Keratinocyte (primary cell): Measurements from ENCODE around the gene CYP19A1. TPM values are rescaled to one million over a fixed set of nuclear protein-coding genes. Genes with fewer than 3 reads are reported as not detected.

ENCODE experiments used
- DNase-seq: peaks from one replicate; pipeline ENCODE4 v3.0.0-alpha.2; 2011; ENCODE audit warnings: low read depth, missing footprints, low spot score
- FAIRE-seq: peaks from 2 replicates; lab custom pipeline; 2011; peaks lifted over from hg19 to GRCh38; lab: Jason Lieb, UNC
- H2AFZ ChIP-seq: 2 replicates; pipeline ENCODE4 v1.6.0; 2012; ENCODE audit warnings: low read length, control low read depth, inconsistent platforms; ENCODE audit not compliant: control insufficient read depth
- H3K27ac ChIP-seq: 2 replicates; pipeline ENCODE4 v1.5.1; 2011; ENCODE audit warnings: low read length; ENCODE audit not compliant: control insufficient read depth, insufficient read depth
- H3K27me3 ChIP-seq: 3 replicates; pipeline ENCODE4 v1.6.0; 2011; ENCODE audit warnings: low read length; ENCODE audit not compliant: control insufficient read depth, insufficient read depth; ENCODE audit errors: extremely low read depth
- H3K36me3 ChIP-seq, 2 experiments: 2 replicates in 1 of 2; 3 replicates in 1 of 2; pipeline ENCODE4 v1.5.1; 2011; ENCODE audit warnings: low read length in 2 of 2, mild to moderate bottlenecking in 1 of 2; ENCODE audit not compliant: control insufficient read depth in 2 of 2, insufficient read depth in 2 of 2; ENCODE audit errors: extremely low read depth in 1 of 2
- H3K4me1 ChIP-seq: 3 replicates; pipeline ENCODE4 v1.5.1; 2011; ENCODE audit warnings: low read length; ENCODE audit not compliant: control insufficient read depth, insufficient read depth; ENCODE audit errors: extremely low read depth
- H3K4me2 ChIP-seq: 3 replicates; pipeline ENCODE4 v1.6.0; 2011; ENCODE audit warnings: low read depth, low read length; ENCODE audit not compliant: control insufficient read depth, insufficient read depth; ENCODE audit errors: extremely low read depth
- H3K4me3 ChIP-seq, 3 experiments: fragments of 200-600 bp in 1 of 3; sonication (generic) in 1 of 3; 2 replicates in 2 of 3; 3 replicates in 1 of 3; pipeline ENCODE4 v1.5.1; 2011 to 2016; ENCODE audit warnings: low read length in 3 of 3, mild to moderate bottlenecking in 3 of 3, control low read depth in 2 of 3, inconsistent platforms in 1 of 3, low read depth in 1 of 3, mixed read lengths in 1 of 3, mixed run types in 1 of 3, moderate library complexity in 1 of 3; ENCODE audit not compliant: control insufficient read depth in 2 of 3, insufficient read depth in 2 of 3; ENCODE audit errors: extremely low read depth in 1 of 3
- H3K79me2 ChIP-seq: 2 replicates; pipeline ENCODE4 v1.6.0; 2012; ENCODE audit warnings: low read length; ENCODE audit not compliant: control insufficient read depth, insufficient read depth
- H3K9ac ChIP-seq: 3 replicates; pipeline ENCODE4 v1.6.0; 2011; ENCODE audit warnings: low read length; ENCODE audit not compliant: control insufficient read depth, insufficient read depth; ENCODE audit errors: extremely low read depth
- H3K9me1 ChIP-seq: 3 replicates; pipeline ENCODE4 v1.6.0; 2011; ENCODE audit warnings: low read length; ENCODE audit not compliant: control insufficient read depth, insufficient read depth; ENCODE audit errors: extremely low read depth
- H3K9me3 ChIP-seq: 2 replicates; pipeline ENCODE4 v1.5.1; 2012; ENCODE audit warnings: low read depth, low read length; ENCODE audit not compliant: control insufficient read depth
- H4K20me1 ChIP-seq: 3 replicates; pipeline ENCODE4 v1.6.0; 2011; ENCODE audit warnings: low read length; ENCODE audit not compliant: control insufficient read depth, insufficient read depth; ENCODE audit errors: extremely low read depth
- EZH2 ChIP-seq: IDR thresholded peaks from one replicate; pipeline ENCODE4 v1.6.1; 2012; ENCODE audit warnings: inconsistent platforms, mild to moderate bottlenecking, low read length, moderate library complexity
- dilution Hi-C: fragments of 300-500 bp; cut with MboI; formaldehyde crosslinking; loops from one replicate; pipeline ENCODE4 v1.7.0; 2020; ENCODE audit warnings: low sequenced_read_pairs; ENCODE audit not compliant: extremely low pct_ligation_motif_present
- polyA plus RNA-seq, 5 experiments: library from polyadenylated mRNA; depleted of rRNA in 3 of 5; stranded (reverse) in 3 of 5; stranded (forward) in 1 of 5; unstranded in 1 of 5; fragments of >200 nt; gene quantifications; 1 replicate in 1 of 5; 2 replicates in 3 of 5; 3 replicates in 1 of 5; pipeline versions ENCODE4 v1.2.1 to v1.2.3, GENCODE V29; 2011 to 2012; ENCODE audit warnings: missing spikeins in 2 of 5, low read depth in 1 of 5, low replicate concordance in 1 of 5
- TF ChIP-seq, protein P1 (sequence below), 3 experiments: IDR thresholded peaks in 1 of 3; conservative IDR thresholded peaks in 1 of 3; optimal IDR thresholded peaks in 1 of 3; 2 replicates in 2 of 3; 3 replicates in 1 of 3; pipeline versions ENCODE3 to v1.5.1; 2011; ENCODE audit warnings: low read length in 3 of 3, mild to moderate bottlenecking in 3 of 3, moderate library complexity in 2 of 3, control low read depth in 1 of 3, inconsistent platforms in 1 of 3; ENCODE audit not compliant: insufficient read depth in 2 of 3; ENCODE audit errors: extremely low read depth in 1 of 3

Gene CYP19A1
- polyA plus RNA-seq, 1 donor (not counting 4 experiments of a cell fraction or from before 2014, with no cell fraction given), result not detected

DNA sequence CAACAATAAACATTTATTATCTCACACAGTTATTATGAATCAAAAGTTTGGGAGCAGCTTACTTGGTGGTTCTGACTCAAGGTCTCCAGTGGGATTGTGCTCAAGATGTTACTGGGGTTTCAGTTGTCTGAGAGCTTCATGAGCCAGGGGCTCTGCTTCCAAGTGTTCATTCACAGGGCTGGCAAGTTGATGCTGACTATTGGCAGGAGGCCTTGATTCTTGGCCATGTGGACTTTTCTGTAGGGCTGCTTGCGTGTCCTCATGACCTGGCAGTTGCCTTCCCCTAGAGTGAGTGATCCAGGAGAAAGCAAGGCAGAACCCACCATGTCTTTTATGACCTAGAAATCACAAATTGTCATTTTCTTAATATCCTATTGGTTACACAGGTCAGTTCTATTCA is 156.5 kb downstream of the CYP19A1 start:
- no peak overlapping the region for H3K27ac ChIP-seq
- FAIRE-seq (no peak), DNase-seq (no peak)
- no peak for TF ChIP-seq EZH2
- TF ChIP-seq, protein P1, sequence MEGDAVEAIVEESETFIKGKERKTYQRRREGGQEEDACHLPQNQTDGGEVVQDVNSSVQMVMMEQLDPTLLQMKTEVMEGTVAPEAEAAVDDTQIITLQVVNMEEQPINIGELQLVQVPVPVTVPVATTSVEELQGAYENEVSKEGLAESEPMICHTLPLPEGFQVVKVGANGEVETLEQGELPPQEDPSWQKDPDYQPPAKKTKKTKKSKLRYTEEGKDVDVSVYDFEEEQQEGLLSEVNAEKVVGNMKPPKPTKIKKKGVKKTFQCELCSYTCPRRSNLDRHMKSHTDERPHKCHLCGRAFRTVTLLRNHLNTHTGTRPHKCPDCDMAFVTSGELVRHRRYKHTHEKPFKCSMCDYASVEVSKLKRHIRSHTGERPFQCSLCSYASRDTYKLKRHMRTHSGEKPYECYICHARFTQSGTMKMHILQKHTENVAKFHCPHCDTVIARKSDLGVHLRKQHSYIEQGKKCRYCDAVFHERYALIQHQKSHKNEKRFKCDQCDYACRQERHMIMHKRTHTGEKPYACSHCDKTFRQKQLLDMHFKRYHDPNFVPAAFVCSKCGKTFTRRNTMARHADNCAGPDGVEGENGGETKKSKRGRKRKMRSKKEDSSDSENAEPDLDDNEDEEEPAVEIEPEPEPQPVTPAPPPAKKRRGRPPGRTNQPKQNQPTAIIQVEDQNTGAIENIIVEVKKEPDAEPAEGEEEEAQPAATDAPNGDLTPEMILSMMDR (optimal IDR thresholded peaks at IDR 0.05 in 1 of 3, IDR thresholded peaks at IDR 0.05 in 1 of 3, conservative IDR thresholded peaks at IDR 0.05 in 1 of 3; ENCODE audit: extremely low read depth in 1 of 3, insufficient read depth in 2 of 3, low read length in 3 of 3), result no peak
- no peaks in the 10 kb centered on the region for H4K20me1 ChIP-seq
- H3K27me3 ChIP-seq, result peaks cover 5% of the 10 kb centered on the region
- H3K9me1 ChIP-seq, result no peaks in the 10 kb centered on the region
- H3K4me1 ChIP-seq, result no peaks in the 10 kb centered on the region
- H3K4me3 ChIP-seq, result no peak overlapping the region
- H3K9me3 ChIP-seq, result no peaks in the 10 kb centered on the region
- dilution Hi-C loops, result no loop called here
- no peak overlapping the region for H3K4me2 ChIP-seq
- H3K36me3 ChIP-seq, result no peaks in the 10 kb centered on the region
- no peak overlapping the region for H2AFZ ChIP-seq
- H3K9ac ChIP-seq, result no peak overlapping the region
- H3K79me2 ChIP-seq, result no peaks in the 10 kb centered on the region

DNA sequence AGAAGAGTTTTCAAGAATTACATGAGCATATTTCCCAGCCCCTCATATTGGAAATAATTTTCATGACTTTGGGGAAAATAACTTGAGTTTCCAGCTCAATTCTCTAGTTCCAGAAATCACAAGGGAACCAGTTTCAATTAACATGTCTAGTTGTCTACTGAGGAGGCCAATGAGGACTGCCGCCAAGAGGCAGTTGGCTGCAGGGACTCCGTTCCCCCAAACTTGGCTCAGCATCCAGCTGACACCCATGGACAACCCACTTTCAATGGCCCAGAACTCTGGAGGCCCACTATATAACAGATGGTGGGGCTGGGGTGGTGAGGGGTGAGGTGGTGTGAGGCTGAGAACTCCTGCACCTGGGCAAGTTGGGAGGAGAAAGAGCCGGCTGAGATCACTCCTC is 157.2 kb downstream of the CYP19A1 start:
- Histone ChIP-seq H3K9ac (no peak overlapping the region), H3K4me2 (no peak overlapping the region), H3K9me3 (no peaks in the 10 kb centered on the region), H3K9me1 (no peaks in the 10 kb centered on the region), H3K4me1 (no peaks in the 10 kb centered on the region), H3K4me3 (no peak overlapping the region), H3K27ac (no peak overlapping the region), H2AFZ (no peak overlapping the region), H3K27me3 (peaks cover 5% of the 10 kb centered on the region), H3K36me3 (no peaks in the 10 kb centered on the region), H3K79me2 (no peaks in the 10 kb centered on the region), H4K20me1 (no peaks in the 10 kb centered on the region)
- DNase-seq (no peak), FAIRE-seq (no peak)
- dilution Hi-C loops, result no loop called here
- TF ChIP-seq, protein P1 (optimal IDR thresholded peaks at IDR 0.05 in 1 of 3, IDR thresholded peaks at IDR 0.05 in 1 of 3, conservative IDR thresholded peaks at IDR 0.05 in 1 of 3; ENCODE audit: extremely low read depth in 1 of 3, insufficient read depth in 2 of 3, low read length in 3 of 3), result no peak
- no peak for TF ChIP-seq EZH2
